HepG2 (cell line): ENCODE data around the gene TMEM14A. TPM values are rescaled to one million over a fixed set of nuclear protein-coding genes. Genes with fewer than 3 reads are reported as not detected.

ENCODE experiments used
- EHMT2 ChIP-seq: fragments of 200-600 bp; sonication (generic); IDR thresholded peaks from 2 replicates; pipeline ENCODE4 v1.7.0; 2017; ENCODE audit warnings: antibody characterized with exemption, low read depth, low read length, borderline replicate concordance
- GABPA ChIP-seq, 2 experiments: IDR thresholded peaks; 2 replicates each; pipeline ENCODE4 v1.6.1; 2011 to 2016; ENCODE audit warnings: low read depth in 2 of 2, low read length in 1 of 2, missing biosample characterization in 1 of 2, missing genetic modification characterization in 1 of 2
- KLF9 ChIP-seq: IDR thresholded peaks from 2 replicates; pipeline ENCODE4 v1.6.1; 2016; ENCODE audit warnings: low read depth
- KMT2B ChIP-seq: IDR thresholded peaks from 2 replicates; pipeline ENCODE4 v1.6.1; 2016; ENCODE audit warnings: missing genetic modification reagents, missing compliant biosample characterization
- MTA1 ChIP-seq: sonication (generic); formaldehyde crosslinking; IDR thresholded peaks from 2 replicates; pipeline ENCODE4 v1.4.0; 2020; ENCODE audit warnings: missing genetic modification reagents, mild to moderate bottlenecking, borderline replicate concordance
- NPAS2 ChIP-seq: sonication (generic); formaldehyde crosslinking; IDR thresholded peaks from 2 replicates; pipeline ENCODE4 v1.8.0; 2022; ENCODE audit warnings: mild to moderate bottlenecking, missing genetic modification reagents, borderline replicate concordance
- RARG ChIP-seq: sonication (generic); formaldehyde crosslinking; IDR thresholded peaks from 2 replicates; pipeline ENCODE4 v1.4.0; 2020; ENCODE audit warnings: low read depth, mild to moderate bottlenecking, missing genetic modification reagents
- SOX6 ChIP-seq, 2 experiments: fragments of 450-650 bp in 1 of 2; sonication (generic) in 1 of 2; formaldehyde crosslinking in 1 of 2; IDR thresholded peaks; 2 replicates each; pipeline versions ENCODE4 v1.4.0 to v1.6.1; 2017 to 2020; ENCODE audit warnings: antibody characterized with exemption in 1 of 2, mild to moderate bottlenecking in 1 of 2, missing genetic modification reagents in 1 of 2
- TMF1 ChIP-seq: sonication (generic); formaldehyde crosslinking; IDR thresholded peaks from 2 replicates; pipeline ENCODE4 v1.8.1; 2022; ENCODE audit warnings: low read depth, missing genetic modification reagents
- TOE1 ChIP-seq: sonication (generic); formaldehyde crosslinking; IDR thresholded peaks from 2 replicates; pipeline ENCODE4 v1.4.0; 2020; ENCODE audit warnings: mild to moderate bottlenecking, missing genetic modification reagents
- YY1 ChIP-seq: IDR thresholded peaks from 2 replicates; pipeline ENCODE4 v1.6.1; 2011; ENCODE audit warnings: low read length, low read depth, moderate library complexity, mild to moderate bottlenecking; ENCODE audit not compliant: insufficient read depth, insufficient replicate concordance
- ZFP36L1 ChIP-seq: sonication (generic); formaldehyde crosslinking; IDR thresholded peaks from 2 replicates; pipeline ENCODE4 v1.8.0; 2022; ENCODE audit warnings: mild to moderate bottlenecking, missing genetic modification reagents, moderate library complexity
- ZNF10 ChIP-seq: sonication (generic); formaldehyde crosslinking; IDR thresholded peaks from 2 replicates; pipeline ENCODE4 v1.4.0; 2020; ENCODE audit warnings: mild to moderate bottlenecking, low read depth, missing genetic modification reagents, borderline replicate concordance
- ZNF335 ChIP-seq: sonication (generic); formaldehyde crosslinking; IDR thresholded peaks from 2 replicates; pipeline ENCODE4 v1.4.0; 2020; ENCODE audit warnings: missing genetic modification reagents
- ZNF543 ChIP-seq: sonication (generic); formaldehyde crosslinking; IDR thresholded peaks from 2 replicates; pipeline ENCODE4 v1.4.0; 2020; ENCODE audit warnings: mild to moderate bottlenecking, missing genetic modification reagents
- ZNF614 ChIP-seq: IDR thresholded peaks from 2 replicates; pipeline ENCODE4 v1.6.1; 2018; ENCODE audit warnings: missing biosample characterization, missing genetic modification reagents, inconsistent platforms, borderline replicate concordance
- polyA plus RNA-seq, 8 experiments: library from polyadenylated mRNA; depleted of rRNA in 3 of 8; stranded (reverse) in 7 of 8; unstranded in 1 of 8; fragments of >200 nt; fragmentation: Illumina TruSeq in 4 of 8; extraction: Trizol in 4 of 8; gene quantifications; 2 replicates each; pipeline versions ENCODE4 v1.2.1 to v1.2.3, GENCODE V29; 2011 to 2016; ENCODE audit warnings: low read depth in 4 of 8, missing spikeins in 1 of 8, mixed read lengths in 1 of 8; ENCODE audit not compliant: insufficient read depth in 1 of 8
- total RNA-seq, 5 experiments: library from RNA; depleted of rRNA; stranded (reverse); fragments of >200 nt; fragmentation: Illumina TruSeq; extraction: Trizol; gene quantifications; 2 replicates each; pipeline ENCODE4 v1.2.3, GENCODE V29; 2016; ENCODE audit warnings: low read depth in 1 of 5
- TF ChIP-seq, protein P1 (sequence below): sonication (generic); formaldehyde crosslinking; IDR thresholded peaks from 2 replicates; pipeline ENCODE4 v1.5.1; 2020; ENCODE audit warnings: missing genetic modification reagents, mild to moderate bottlenecking, borderline replicate concordance
- TF ChIP-seq, protein P2 (sequence below): sonication (generic); formaldehyde crosslinking; IDR thresholded peaks from 2 replicates; pipeline ENCODE4 v1.5.0; 2020; ENCODE audit warnings: missing genetic modification reagents
- TF ChIP-seq, protein P3 (sequence below): sonication (generic); formaldehyde crosslinking; IDR thresholded peaks from 2 replicates; pipeline ENCODE4 v1.5.0; 2020; ENCODE audit warnings: mild to moderate bottlenecking, missing genetic modification reagents
- TF ChIP-seq, protein P4 (sequence below): sonication (generic); formaldehyde crosslinking; IDR thresholded peaks from 2 replicates; pipeline ENCODE4 v1.4.0; 2020; ENCODE audit warnings: missing genetic modification reagents, borderline replicate concordance
- TF ChIP-seq, protein P5 (sequence below): sonication (generic); formaldehyde crosslinking; conservative IDR thresholded peaks from 2 replicates; pipeline ENCODE4 v1.8.1; 2023; ENCODE audit warnings: missing genetic modification reagents

The TMEM14A gene
- total and polyA plus RNA-seq, 2 of the 13 experiments (the other 11 are each of a cell fraction or from before 2014, with no cell fraction given) = 24.6 to 73.7 TPM

DNA sequence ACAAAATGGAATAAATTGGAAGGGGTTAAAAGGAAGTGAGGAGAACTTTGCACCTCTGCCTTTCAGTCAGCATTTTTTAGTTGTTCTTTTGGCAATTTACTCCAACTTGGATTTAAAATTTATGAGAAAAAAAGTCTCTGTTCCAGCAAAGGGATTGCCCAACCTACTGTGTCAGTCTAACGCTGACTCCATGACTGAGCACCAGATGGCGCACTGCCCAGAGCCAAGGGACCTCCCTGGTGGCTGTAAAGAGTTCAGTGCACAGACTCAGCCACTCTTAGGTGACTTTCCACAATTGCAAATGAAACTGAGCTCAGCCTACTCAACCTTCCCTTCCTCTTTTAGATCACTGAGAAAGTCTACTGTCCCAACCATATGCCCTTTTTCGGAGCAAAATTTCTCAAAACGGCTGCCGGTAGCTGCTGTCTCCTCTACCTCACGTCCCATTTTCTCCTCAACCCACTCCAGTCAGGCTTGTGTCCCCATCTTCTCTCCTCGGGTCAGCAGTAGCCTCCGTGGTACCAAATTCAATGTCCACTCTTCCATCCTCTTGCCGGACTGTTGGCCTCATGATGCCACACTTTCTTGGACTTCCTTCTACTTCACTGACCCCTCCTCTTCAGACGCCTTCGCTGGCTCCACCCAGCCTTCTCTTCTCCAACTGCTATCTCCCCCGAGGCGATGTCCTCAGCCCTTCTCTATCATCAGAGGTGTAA lies 53.7 kb downstream of the TMEM14A start (continued):
- TF ChIP-seq SOX6 (IDR thresholded peaks at IDR 0.05) (no peak), SOX6 (CRISPR knock-in tag; IDR thresholded peaks at IDR 0.05) (no peak; the same call in 1 of the 2 replicates), MTA1 (CRISPR knock-in tag) (no peak; the same call in 1 of the 2 replicates), ZNF335 (peak; percentile 50; the same call in 1 of the 2 replicates), GABPA (IDR thresholded peaks at IDR 0.05; ENCODE audit: low read depth, low read length) (no peak), GABPA (CRISPR knock-in tag; IDR thresholded peaks at IDR 0.05; ENCODE audit: low read depth) (no peak), EHMT2 (peak; percentile 51), TOE1 (CRISPR knock-in tag) (no peak; the same call in 1 of the 2 replicates), ZNF614 (CRISPR knock-in tag) (no peak), KLF9 (CRISPR knock-in tag) (no peak; the same call in 1 of the 2 replicates), ZNF543 (0 out of 2 replicates have a peak, but pooled peaks have one; percentile 10), KMT2B (CRISPR knock-in tag) (no peak), ZFP36L1 (CRISPR knock-in tag) (0 out of 2 replicates have a peak, but pooled peaks have one; percentile 52), RARG (no peak), NPAS2 (CRISPR knock-in tag) (no peak), YY1 (peak; percentile 61), ZNF10 (no peak), TMF1 (CRISPR knock-in tag) (no peak)
- TF ChIP-seq, protein P1, sequence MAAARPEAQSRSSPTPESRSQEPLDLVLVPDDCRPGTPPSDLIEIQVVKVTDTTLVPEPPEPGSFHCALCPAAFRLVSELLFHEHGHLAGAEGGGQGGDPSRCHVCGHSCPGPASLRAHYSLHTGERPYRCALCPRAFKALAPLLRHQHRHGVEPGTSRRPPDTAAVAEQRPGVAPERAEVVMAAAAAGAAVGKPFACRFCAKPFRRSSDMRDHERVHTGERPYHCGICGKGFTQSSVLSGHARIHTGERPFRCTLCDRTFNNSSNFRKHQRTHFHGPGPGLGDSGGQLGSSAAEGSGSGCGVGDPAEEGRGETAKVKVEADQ (CRISPR knock-in tag) = 0 out of 2 replicates have a peak, but pooled peaks have one; percentile 31
- TF ChIP-seq, protein P2, sequence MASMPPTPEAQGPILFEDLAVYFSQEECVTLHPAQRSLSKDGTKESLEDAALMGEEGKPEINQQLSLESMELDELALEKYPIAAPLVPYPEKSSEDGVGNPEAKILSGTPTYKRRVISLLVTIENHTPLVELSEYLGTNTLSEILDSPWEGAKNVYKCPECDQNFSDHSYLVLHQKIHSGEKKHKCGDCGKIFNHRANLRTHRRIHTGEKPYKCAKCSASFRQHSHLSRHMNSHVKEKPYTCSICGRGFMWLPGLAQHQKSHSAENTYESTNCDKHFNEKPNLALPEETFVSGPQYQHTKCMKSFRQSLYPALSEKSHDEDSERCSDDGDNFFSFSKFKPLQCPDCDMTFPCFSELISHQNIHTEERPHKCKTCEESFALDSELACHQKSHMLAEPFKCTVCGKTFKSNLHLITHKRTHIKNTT = no peak
- TF ChIP-seq, protein P3, sequence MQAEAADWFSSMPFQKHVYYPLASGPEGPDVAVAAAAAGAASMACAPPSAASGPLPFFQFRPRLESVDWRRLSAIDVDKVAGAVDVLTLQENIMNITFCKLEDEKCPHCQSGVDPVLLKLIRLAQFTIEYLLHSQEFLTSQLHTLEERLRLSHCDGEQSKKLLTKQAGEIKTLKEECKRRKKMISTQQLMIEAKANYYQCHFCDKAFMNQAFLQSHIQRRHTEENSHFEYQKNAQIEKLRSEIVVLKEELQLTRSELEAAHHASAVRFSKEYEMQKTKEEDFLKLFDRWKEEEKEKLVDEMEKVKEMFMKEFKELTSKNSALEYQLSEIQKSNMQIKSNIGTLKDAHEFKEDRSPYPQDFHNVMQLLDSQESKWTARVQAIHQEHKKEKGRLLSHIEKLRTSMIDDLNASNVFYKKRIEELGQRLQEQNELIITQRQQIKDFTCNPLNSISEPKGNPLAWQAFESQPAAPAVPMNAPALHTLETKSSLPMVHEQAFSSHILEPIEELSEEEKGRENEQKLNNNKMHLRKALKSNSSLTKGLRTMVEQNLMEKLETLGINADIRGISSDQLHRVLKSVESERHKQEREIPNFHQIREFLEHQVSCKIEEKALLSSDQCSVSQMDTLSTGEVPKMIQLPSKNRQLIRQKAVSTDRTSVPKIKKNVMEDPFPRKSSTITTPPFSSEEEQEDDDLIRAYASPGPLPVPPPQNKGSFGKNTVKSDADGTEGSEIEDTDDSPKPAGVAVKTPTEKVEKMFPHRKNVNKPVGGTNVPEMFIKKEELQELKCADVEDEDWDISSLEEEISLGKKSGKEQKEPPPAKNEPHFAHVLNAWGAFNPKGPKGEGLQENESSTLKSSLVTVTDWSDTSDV (CRISPR knock-in tag) = no peak
- TF ChIP-seq, protein P4, sequence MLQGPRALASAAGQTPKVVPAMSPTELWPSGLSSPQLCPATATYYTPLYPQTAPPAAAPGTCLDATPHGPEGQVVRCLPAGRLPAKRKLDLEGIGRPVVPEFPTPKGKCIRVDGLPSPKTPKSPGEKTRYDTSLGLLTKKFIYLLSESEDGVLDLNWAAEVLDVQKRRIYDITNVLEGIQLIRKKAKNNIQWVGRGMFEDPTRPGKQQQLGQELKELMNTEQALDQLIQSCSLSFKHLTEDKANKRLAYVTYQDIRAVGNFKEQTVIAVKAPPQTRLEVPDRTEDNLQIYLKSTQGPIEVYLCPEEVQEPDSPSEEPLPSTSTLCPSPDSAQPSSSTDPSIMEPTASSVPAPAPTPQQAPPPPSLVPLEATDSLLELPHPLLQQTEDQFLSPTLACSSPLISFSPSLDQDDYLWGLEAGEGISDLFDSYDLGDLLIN (CRISPR knock-in tag) = no peak
- TF ChIP-seq, protein P5, sequence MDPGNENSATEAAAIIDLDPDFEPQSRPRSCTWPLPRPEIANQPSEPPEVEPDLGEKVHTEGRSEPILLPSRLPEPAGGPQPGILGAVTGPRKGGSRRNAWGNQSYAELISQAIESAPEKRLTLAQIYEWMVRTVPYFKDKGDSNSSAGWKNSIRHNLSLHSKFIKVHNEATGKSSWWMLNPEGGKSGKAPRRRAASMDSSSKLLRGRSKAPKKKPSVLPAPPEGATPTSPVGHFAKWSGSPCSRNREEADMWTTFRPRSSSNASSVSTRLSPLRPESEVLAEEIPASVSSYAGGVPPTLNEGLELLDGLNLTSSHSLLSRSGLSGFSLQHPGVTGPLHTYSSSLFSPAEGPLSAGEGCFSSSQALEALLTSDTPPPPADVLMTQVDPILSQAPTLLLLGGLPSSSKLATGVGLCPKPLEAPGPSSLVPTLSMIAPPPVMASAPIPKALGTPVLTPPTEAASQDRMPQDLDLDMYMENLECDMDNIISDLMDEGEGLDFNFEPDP = no peak
